Neuronal stem cell (in vitro differentiated cells): ENCODE data around the gene MDM2.
"Not testable (repeated sequence)": the region's sequence is repeated elsewhere in the genome, so short reads cannot be mapped to it uniquely, and the experiment has no call there.

ENCODE experiments used
- DNase-seq: peaks from one replicate; pipeline ENCODE4 v3.0.0-alpha.2; 2013; ENCODE audit warnings: low spot score
- H2AFZ ChIP-seq: one replicate; pipeline ENCODE4 v1.6.1; 2013; ENCODE audit warnings: mild to moderate bottlenecking, low read length, inconsistent platforms
- H2AK5ac ChIP-seq: 2 replicates; pipeline ENCODE4 v1.6.1; 2013; ENCODE audit warnings: low read depth, mild to moderate bottlenecking, inconsistent platforms, low read length, moderate library complexity, mixed read lengths
- H2BK120ac ChIP-seq: 2 replicates; pipeline ENCODE4 v1.6.1; 2013; ENCODE audit warnings: low read depth, mild to moderate bottlenecking, inconsistent platforms, low read length, moderate library complexity, mixed read lengths
- H2BK12ac ChIP-seq: one replicate; pipeline ENCODE4 v1.6.1; 2013; ENCODE audit warnings: low read length, inconsistent platforms
- H2BK15ac ChIP-seq: 2 replicates; pipeline ENCODE4 v1.6.1; 2013; ENCODE audit warnings: mild to moderate bottlenecking, low read length, inconsistent platforms, mixed read lengths
- H2BK5ac ChIP-seq: one replicate; pipeline ENCODE4 v1.6.1; 2013; ENCODE audit warnings: inconsistent platforms, mild to moderate bottlenecking, low read length, moderate library complexity
- H3K14ac ChIP-seq: one replicate; pipeline ENCODE4 v1.6.1; 2013; ENCODE audit warnings: low read length, inconsistent platforms
- H3K18ac ChIP-seq: 2 replicates; pipeline ENCODE4 v1.6.1; 2013; ENCODE audit warnings: low read length, inconsistent platforms
- H3K23ac ChIP-seq: 2 replicates; pipeline ENCODE4 v1.6.1; 2013; ENCODE audit warnings: low read depth, mild to moderate bottlenecking, mixed read lengths, low read length, inconsistent platforms; ENCODE audit not compliant: poor library complexity
- H3K27ac ChIP-seq: replicated peaks from 3 replicates; pipeline ENCODE4 v1.5.1; 2013; ENCODE audit warnings: low read length, inconsistent platforms
- H3K27me3 ChIP-seq, 3 experiments: 2 replicates each; pipeline ENCODE4 v1.6.1; 2013; ENCODE audit warnings: low read length in 3 of 3, mild to moderate bottlenecking in 2 of 3, inconsistent platforms in 1 of 3, low read depth in 1 of 3, mixed read lengths in 1 of 3, moderate library complexity in 1 of 3; ENCODE audit not compliant: control insufficient read depth in 3 of 3, insufficient read depth in 3 of 3
- H3K36me3 ChIP-seq, 2 donors: replicated peaks in 1 of 2; 2 replicates each; pipeline ENCODE4 v1.6.1; 2013; ENCODE audit warnings: low read length in 2 of 2; ENCODE audit not compliant: control insufficient read depth in 2 of 2, insufficient read depth in 2 of 2
- H3K4ac ChIP-seq: 2 replicates; pipeline ENCODE4 v1.6.1; 2013; ENCODE audit warnings: inconsistent platforms, mild to moderate bottlenecking, low read length, moderate library complexity
- H3K4me1 ChIP-seq, 2 donors: 1 replicate in 1 of 2; 2 replicates in 1 of 2; pipeline ENCODE4 v1.6.1; 2013; ENCODE audit warnings: low read length in 2 of 2, low read depth in 1 of 2; ENCODE audit not compliant: control insufficient read depth in 2 of 2, insufficient read depth in 1 of 2
- H3K4me2 ChIP-seq: one replicate; pipeline ENCODE4 v1.6.1; 2013; ENCODE audit warnings: mild to moderate bottlenecking, low read length, inconsistent platforms; ENCODE audit not compliant: insufficient read depth, poor library complexity, severe bottlenecking
- H3K4me3 ChIP-seq, 2 donors: 2 replicates each; pipeline ENCODE4 v1.5.1; 2013; ENCODE audit warnings: low read length in 2 of 2, mild to moderate bottlenecking in 2 of 2, inconsistent platforms in 1 of 2, moderate library complexity in 1 of 2
- H3K79me1 ChIP-seq: one replicate; pipeline ENCODE4 v1.6.1; 2013; ENCODE audit warnings: low read depth, mild to moderate bottlenecking, inconsistent platforms, low read length, moderate library complexity
- H3K9ac ChIP-seq: one replicate; pipeline ENCODE4 v1.6.1; 2013; ENCODE audit warnings: mild to moderate bottlenecking, low read depth, low read length, inconsistent platforms; ENCODE audit not compliant: poor library complexity
- H3K9me3 ChIP-seq, 2 donors: replicated peaks in 1 of 2; 2 replicates each; pipeline versions ENCODE3 to v1.6.1; 2013; ENCODE audit warnings: low read length in 2 of 2, mild to moderate bottlenecking in 2 of 2, inconsistent platforms in 1 of 2, low read depth in 1 of 2, mixed read lengths in 1 of 2, moderate library complexity in 1 of 2; ENCODE audit not compliant: control insufficient read depth in 2 of 2, insufficient read depth in 1 of 2
- H4K8ac ChIP-seq: one replicate; pipeline ENCODE4 v1.6.1; 2013; ENCODE audit warnings: low read depth, mild to moderate bottlenecking, inconsistent platforms, low read length, moderate library complexity
- H4K91ac ChIP-seq: one replicate; pipeline ENCODE4 v1.6.1; 2013; ENCODE audit warnings: low read length, low read depth, mild to moderate bottlenecking, inconsistent platforms; ENCODE audit not compliant: poor library complexity
- WGBS, 2 donors: extraction: QIAGEN DNeasy Blood & Tissue Kit; methylation state at CpG; one replicate each; pipeline ENCODE4 v1.1.7; 2013; ENCODE audit warnings: missing lambda C conversion rate in 2 of 2, mixed read lengths in 1 of 2; ENCODE audit not compliant: insufficient read length in 2 of 2, insufficient replicate concordance in 1 of 2; ENCODE audit errors: extremely low coverage in 2 of 2; 5-methylcytosine and 5-hydroxymethylcytosine counted together

The MDM2 gene

DNA sequence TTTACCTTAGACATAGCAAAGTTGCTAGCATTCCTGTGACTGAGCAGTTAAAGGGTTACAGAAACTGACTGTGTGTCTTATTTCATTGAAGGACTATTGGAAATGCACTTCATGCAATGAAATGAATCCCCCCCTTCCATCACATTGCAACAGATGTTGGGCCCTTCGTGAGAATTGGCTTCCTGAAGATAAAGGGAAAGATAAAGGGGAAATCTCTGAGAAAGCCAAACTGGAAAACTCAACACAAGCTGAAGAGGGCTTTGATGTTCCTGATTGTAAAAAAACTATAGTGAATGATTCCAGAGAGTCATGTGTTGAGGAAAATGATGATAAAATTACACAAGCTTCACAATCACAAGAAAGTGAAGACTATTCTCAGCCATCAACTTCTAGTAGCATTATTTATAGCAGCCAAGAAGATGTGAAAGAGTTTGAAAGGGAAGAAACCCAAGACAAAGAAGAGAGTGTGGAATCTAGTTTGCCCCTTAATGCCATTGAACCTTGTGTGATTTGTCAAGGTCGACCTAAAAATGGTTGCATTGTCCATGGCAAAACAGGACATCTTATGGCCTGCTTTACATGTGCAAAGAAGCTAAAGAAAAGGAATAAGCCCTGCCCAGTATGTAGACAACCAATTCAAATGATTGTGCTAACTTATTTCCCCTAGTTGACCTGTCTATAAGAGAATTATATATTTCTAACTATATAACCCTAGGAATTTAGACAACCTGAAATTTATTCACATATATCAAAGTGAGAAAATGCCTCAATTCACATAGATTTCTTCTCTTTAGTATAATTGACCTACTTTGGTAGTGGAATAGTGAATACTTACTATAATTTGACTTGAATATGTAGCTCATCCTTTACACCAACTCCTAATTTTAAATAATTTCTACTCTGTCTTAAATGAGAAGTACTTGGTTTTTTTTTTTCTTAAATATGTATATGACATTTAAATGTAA is 31.5 kb downstream of the MDM2 start:
- H3K9me3 ChIP-seq = no peaks in the 10 kb centered on the region
- no peak overlapping the region for H3K9ac ChIP-seq
- no peak overlapping the region for H3K14ac ChIP-seq
- H3K27ac ChIP-seq = no peak overlapping the region
- no peak overlapping the region for H3K4me3 ChIP-seq
- no peak overlapping the region for H3K4me2 ChIP-seq
- H3K18ac ChIP-seq = no peak overlapping the region
- no peak overlapping the region for H2BK120ac ChIP-seq
- H2BK5ac ChIP-seq = no peak overlapping the region
- no peak overlapping the region for H2AK5ac ChIP-seq
- H3K36me3 ChIP-seq = peaks cover 8 to 100% of the 10 kb centered on the region in 2 donors
- H4K91ac ChIP-seq = no peak overlapping the region
- H3K23ac ChIP-seq = no peak overlapping the region
- no peaks in the 10 kb centered on the region for H3K79me1 ChIP-seq
- H2BK15ac ChIP-seq = no peak overlapping the region
- H3K4ac ChIP-seq = no peak overlapping the region
- no peak for DNase-seq
- no peaks in the 10 kb centered on the region for H3K4me1 ChIP-seq
- no peak overlapping the region for H4K8ac ChIP-seq
- no peak overlapping the region for H2AFZ ChIP-seq
- no peak overlapping the region for H2BK12ac ChIP-seq
- H3K27me3 ChIP-seq = no peaks in the 10 kb centered on the region
- no CpG with 5 or more reads among the region's 2 CpGs for WGBS, 2 donors

DNA sequence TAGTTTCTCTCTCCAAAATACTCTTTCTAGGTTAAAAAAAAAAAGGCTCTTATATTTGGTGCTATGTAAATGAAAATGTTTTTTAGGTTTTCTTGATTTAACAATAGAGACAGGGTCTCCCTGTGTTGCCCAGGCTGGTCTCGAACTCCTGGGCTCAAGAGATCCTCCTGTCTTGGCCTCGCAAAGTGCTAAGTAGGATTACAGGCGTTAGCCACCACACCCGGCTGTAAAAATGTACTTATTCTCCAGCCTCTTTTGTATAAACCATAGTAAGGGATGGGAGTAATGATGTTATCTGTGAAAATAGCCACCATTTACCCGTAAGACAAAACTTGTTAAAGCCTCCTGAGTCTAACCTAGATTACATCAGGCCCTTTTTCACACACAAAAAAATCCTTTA is 33.2 kb downstream of the MDM2 start:
- not testable (repeated sequence) for H3K4me3 ChIP-seq, DNase-seq, H3K23ac ChIP-seq, H2AFZ ChIP-seq, H3K27ac ChIP-seq, H2BK12ac ChIP-seq, H2BK120ac ChIP-seq, H4K91ac ChIP-seq, H2BK15ac ChIP-seq, H4K8ac ChIP-seq, H3K4ac ChIP-seq, H3K79me1 ChIP-seq, H3K4me1 ChIP-seq, H3K14ac ChIP-seq, H2AK5ac ChIP-seq, H3K9ac ChIP-seq, H3K9me3 ChIP-seq, H3K18ac ChIP-seq, H3K27me3 ChIP-seq, H2BK5ac ChIP-seq, H3K4me2 ChIP-seq
- WGBS, 2 donors = no CpG with 5 or more reads among the region's 5 CpGs
- peaks cover 8 to 95% of the 10 kb centered on the region in 2 donors for H3K36me3 ChIP-seq

DNA sequence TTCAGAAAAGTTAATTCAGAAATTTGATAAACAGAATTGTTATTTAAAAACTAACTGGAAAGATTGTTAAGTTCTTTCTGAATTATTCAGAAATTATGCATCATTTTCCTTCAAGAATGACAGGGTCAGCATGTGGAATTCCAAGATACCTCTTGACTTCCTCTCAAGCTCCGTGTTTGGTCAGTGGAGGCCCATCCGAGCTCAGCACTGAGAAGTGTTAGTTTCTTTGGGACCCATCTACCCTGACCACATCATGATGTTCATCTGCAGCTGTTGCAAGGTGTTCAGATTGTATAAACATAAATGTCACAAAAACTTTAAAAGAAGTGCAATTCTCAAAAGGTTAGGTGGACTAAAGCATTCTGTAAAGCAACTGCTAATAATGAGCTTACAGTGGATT is 33.7 kb downstream of the MDM2 start:
- H3K9ac ChIP-seq = no peak overlapping the region
- no peak overlapping the region for H2BK120ac ChIP-seq
- H2BK12ac ChIP-seq = no peak overlapping the region
- no peak overlapping the region for H3K4ac ChIP-seq
- no peaks in the 10 kb centered on the region for H3K9me3 ChIP-seq
- no peaks in the 10 kb centered on the region for H3K27me3 ChIP-seq
- H3K4me2 ChIP-seq = no peak overlapping the region
- peaks cover 8 to 90% of the 10 kb centered on the region in 2 donors for H3K36me3 ChIP-seq
- H3K14ac ChIP-seq = no peak overlapping the region
- no peak overlapping the region for H2BK5ac ChIP-seq
- no peak overlapping the region for H3K23ac ChIP-seq
- no peaks in the 10 kb centered on the region for H3K4me1 ChIP-seq
- H4K91ac ChIP-seq = no peak overlapping the region
- no peak overlapping the region for H3K18ac ChIP-seq
- no peak overlapping the region for H2BK15ac ChIP-seq
- H3K79me1 ChIP-seq = no peaks in the 10 kb centered on the region
- no peak overlapping the region for H3K27ac ChIP-seq
- no peak for DNase-seq
- WGBS, 2 donors = no CpG with 5 or more reads among the region's 2 CpGs
- no peak overlapping the region for H3K4me3 ChIP-seq
- no peak overlapping the region for H4K8ac ChIP-seq
- no peak overlapping the region for H2AFZ ChIP-seq
- no peak overlapping the region for H2AK5ac ChIP-seq

DNA sequence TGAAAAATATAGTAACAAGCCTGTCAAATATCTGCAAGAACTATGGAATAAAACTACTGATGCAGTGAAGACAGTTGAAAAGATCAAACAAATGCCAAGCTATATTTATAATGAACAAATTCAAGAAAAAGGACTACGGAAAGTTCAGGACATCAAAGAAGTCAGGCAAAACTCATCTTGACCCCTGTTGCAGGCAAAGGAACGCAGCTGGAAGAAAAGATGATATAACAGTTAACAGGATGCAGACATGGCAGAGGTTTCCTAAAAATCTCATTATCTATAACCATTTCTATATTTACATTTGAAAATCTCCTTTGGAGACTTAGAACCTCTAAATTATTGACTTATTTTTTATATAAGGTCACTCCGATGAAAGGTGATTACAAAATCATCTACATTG is 34.1 kb downstream of the MDM2 start:
- Histone ChIP-seq H3K4me1 (no peaks in the 10 kb centered on the region), H3K9me3 (no peaks in the 10 kb centered on the region), H3K18ac (no peak overlapping the region), H4K91ac (no peak overlapping the region), H3K14ac (no peak overlapping the region), H3K27me3 (no peaks in the 10 kb centered on the region), H3K4me3 (no peak overlapping the region), H4K8ac (no peak overlapping the region), H2BK15ac (no peak overlapping the region), H3K4me2 (no peak overlapping the region), H2AFZ (no peak overlapping the region), H3K36me3 (peaks cover 8 to 86% of the 10 kb centered on the region in 2 donors), H2BK120ac (no peak overlapping the region), H3K4ac (no peak overlapping the region), H3K9ac (no peak overlapping the region), H3K79me1 (no peaks in the 10 kb centered on the region), H2BK5ac (no peak overlapping the region), H2BK12ac (no peak overlapping the region), H3K23ac (no peak overlapping the region), H2AK5ac (no peak overlapping the region), H3K27ac (no peak overlapping the region)
- WGBS, 2 donors = no CpG with 5 or more reads among the region's 3 CpGs
- DNase-seq = no peak
